Endometrium (tissue), 2 donors: ENCODE data around the gene HSPBAP1.
A peak's percentile ranks its signal among the peaks of the same experiment; 100 is the strongest.

Experiments used
- FAIRE-seq: peaks from 2 replicates; lab custom pipeline; 2012; peaks lifted over from hg19 to GRCh38; lab: Jason Lieb, UNC
- donor health status: control.
- donor health status: control.

Gene HSPBAP1

GRCh38 chr3:122793568-122794416 lies at the start of gene HSPBAP1:
TSS of gene HSPBAP1 (minus strand) at chr3:122793831. CDS start at chr3:122793680, 151 bp downstream.
- peak; percentile 51 for FAIRE-seq

- no peak for FAIRE-seq
Observed at GRCh38 chr3:122835590-122835989, 42.0 kb upstream of the HSPBAP1 start.

GRCh38 chr3:122828281-122828680 lies 34.6 kb upstream of the HSPBAP1 start:
- no peak for FAIRE-seq

GRCh38 chr3:122826278-122826677 lies 32.6 kb upstream of the HSPBAP1 start:
- FAIRE-seq: no peak

- FAIRE-seq: no peak
Observed at GRCh38 chr3:122825460-122825859, 31.8 kb upstream of the HSPBAP1 start.

- FAIRE-seq: peak; percentile 91
Observed at GRCh38 chr3:122824465-122825381, 31.1 kb upstream of the HSPBAP1 start.

GRCh38 chr3:122816587-122816986 lies 23.0 kb upstream of the HSPBAP1 start:
- no peak for FAIRE-seq

- no peak for FAIRE-seq
Observed at GRCh38 chr3:122810734-122811133, 17.1 kb upstream of the HSPBAP1 start.

GRCh38 chr3:122803977-122804376 lies 10.3 kb upstream of the HSPBAP1 start:
- no peak for FAIRE-seq

- no peak for FAIRE-seq
Observed at GRCh38 chr3:122802323-122802722, 8.7 kb upstream of the HSPBAP1 start.

GRCh38 chr3:122800706-122801237 lies 7.1 kb upstream of the HSPBAP1 start:
- no peak for FAIRE-seq

- no peak for FAIRE-seq
Observed at GRCh38 chr3:122800031-122800430, 6.4 kb upstream of the HSPBAP1 start.

GRCh38 chr3:122799322-122799721 lies 5.7 kb upstream of the HSPBAP1 start:
- FAIRE-seq: no peak

- FAIRE-seq: no peak
Observed at GRCh38 chr3:122797291-122797690, 3.7 kb upstream of the HSPBAP1 start.

GRCh38 chr3:122795674-122796195 lies 2.1 kb upstream of the HSPBAP1 start:
- FAIRE-seq: no peak

- no peak for FAIRE-seq
Observed at GRCh38 chr3:122794779-122795673, 1.4 kb upstream of the HSPBAP1 start, which contains the start of gene SLC49A4. TSS of gene SLC49A4 (plus strand) at chr3:122795069. CDS start at chr3:122795193, 124 bp downstream.

- FAIRE-seq: no peak
Observed at GRCh38 chr3:122794483-122794778, 800 bp upstream of the HSPBAP1 start.

GRCh38 chr3:122789585-122790273 lies 3.9 kb downstream of the HSPBAP1 start:
- no peak for FAIRE-seq

- no peak for FAIRE-seq
Observed at GRCh38 chr3:122787872-122788271, 5.8 kb downstream of the HSPBAP1 start.

- no peak for FAIRE-seq
Observed at GRCh38 chr3:122786066-122786465, 7.6 kb downstream of the HSPBAP1 start.

- FAIRE-seq: no peak
Observed at GRCh38 chr3:122785231-122785630, 8.4 kb downstream of the HSPBAP1 start.
